T-helper 2 cell treated with Interferon-gamma antibody and Interleukin-4, amounts not matched to agents 100 ng/mL and 5 ng/mL, for 36 hours (primary cell): Measurements from ENCODE around the gene GLIS1. TPM values are rescaled to one million over a fixed set of nuclear protein-coding genes. Genes with fewer than 3 reads are reported as not detected.

Source experiments
- intact Hi-C: fragments of 100-400 bp; cut with micrococcal nuclease; formaldehyde crosslinking; loops from one replicate; pipeline ENCODE4 v1.15.1; 2023
- total RNA-seq: library from RNA; stranded (reverse); gene quantifications from 2 replicates; pipeline ENCODE4 v1.2.3, GENCODE V29; 2022

GLIS1 gene
- total RNA-seq, 1 donor from 2014 or later = not detected

DNA sequence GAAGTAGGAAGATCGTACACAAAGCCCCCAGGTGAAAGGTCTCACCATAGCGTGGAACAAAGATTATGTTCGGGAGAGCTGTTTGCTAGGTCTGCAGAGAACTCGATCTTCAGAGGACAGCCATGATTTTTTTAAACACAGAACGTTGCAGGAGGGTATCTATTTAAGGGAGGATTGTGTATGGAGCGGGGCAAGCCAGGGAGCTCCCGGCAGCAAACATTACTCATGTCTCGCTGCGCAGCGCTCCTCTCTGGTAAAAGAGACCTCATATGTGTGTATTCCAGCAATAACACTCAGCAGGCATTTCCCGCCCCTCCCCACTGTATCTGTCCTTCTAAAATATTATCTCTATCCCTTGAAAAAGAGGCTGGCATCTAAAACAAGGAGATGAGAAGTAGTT is 2.7 kb downstream of the GLIS1 start:
- intact Hi-C loops = no loop called here

DNA sequence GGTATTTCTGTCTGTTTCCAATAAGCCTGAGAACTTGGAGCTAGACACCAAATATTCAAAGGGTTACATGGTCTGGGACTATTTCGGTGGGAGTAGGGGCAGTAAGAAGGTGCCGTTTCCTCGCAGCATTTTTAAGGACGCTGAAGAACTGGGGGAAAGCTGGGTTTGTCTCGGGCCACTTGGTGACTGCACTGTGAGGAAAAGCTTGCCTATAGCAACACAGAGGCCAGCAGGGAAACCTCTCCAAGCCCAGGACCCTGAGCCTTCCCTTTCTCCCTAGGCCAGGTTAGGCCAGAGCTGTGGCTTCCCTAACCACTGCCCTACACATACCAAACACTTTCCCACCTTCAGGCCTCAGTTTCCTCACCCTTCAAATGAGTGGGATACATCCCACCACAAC is 3.3 kb downstream of the GLIS1 start:
- intact Hi-C loops = no loop called here

DNA sequence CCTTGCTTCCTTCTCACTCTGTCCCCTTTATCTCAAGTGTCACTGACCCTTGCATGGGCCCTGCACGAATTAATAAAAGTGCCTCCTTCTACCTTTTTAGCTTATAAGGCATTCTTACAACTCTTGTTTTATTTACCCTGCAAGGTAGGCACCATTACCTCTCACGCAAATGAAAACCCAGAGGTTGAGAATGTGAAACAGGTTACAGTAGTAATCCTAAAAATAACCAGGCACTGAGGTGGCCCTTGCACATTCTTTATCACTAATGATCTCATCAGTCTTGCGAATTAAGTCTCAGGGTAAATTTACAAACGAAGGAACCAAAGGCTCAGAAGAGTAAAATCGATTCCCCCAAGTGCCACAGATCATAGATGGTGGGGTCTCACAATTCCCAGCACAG is 3.7 kb downstream of the GLIS1 start:
- intact Hi-C loops = no loop called here

DNA sequence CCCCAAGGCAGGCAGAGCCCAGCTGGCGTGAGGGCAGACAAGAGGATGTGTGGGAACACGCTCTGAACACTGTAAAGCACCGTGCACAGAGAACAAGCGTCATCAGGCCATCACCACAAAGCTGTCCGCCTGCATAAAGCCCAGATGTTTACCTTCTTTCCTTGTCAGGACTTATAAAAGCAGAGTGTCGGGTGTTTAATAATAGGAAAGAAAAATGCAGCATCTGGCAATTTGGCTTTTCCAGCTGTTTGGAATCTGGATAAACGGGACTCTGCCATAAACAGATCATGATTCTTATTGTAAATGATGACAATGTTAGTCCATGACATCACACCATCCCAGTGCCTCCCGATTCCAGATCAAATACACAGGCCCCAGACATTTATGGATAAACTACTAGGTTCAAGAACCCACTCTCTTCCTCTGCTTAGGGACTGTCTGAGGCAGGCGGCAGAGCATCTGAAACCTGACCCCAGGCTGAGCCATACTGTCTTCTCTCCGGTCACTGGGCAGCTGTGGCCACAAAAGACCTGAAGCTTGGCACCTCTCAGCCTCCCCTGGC is 4.2 kb downstream of the GLIS1 start:
- intact Hi-C loops = no loop called here

DNA sequence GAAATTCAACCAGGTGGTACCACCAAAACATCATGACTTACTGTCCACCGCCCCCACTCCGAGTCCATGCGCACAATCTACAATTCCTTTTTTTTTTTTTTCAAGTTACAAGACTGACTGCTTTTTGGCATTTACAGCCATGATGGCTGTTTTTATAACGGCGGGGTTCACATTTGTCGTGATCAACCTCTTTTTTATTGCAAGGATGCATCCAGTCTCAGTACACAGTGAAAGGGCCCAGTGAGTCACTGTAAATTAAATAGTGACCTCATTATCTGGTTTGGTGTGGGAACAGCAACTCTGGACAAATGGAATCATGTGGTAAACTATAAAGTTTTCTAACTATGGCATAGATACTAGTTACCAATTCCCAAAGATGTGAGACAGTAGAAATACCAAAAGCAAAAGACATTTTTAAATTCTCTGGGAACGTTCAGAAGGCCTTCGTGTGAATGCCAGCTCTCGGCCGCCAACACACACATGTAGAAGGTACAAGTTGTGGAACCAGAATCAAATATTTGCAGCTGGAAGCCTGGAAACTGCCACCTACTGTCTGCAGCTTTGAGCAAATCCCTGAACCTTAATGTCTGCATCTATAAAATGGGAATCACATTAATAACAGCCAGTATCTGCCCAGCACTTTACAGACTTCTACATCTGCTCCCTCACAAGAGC is 4.9 kb downstream of the GLIS1 start:
- intact Hi-C loops = no loop called here

DNA sequence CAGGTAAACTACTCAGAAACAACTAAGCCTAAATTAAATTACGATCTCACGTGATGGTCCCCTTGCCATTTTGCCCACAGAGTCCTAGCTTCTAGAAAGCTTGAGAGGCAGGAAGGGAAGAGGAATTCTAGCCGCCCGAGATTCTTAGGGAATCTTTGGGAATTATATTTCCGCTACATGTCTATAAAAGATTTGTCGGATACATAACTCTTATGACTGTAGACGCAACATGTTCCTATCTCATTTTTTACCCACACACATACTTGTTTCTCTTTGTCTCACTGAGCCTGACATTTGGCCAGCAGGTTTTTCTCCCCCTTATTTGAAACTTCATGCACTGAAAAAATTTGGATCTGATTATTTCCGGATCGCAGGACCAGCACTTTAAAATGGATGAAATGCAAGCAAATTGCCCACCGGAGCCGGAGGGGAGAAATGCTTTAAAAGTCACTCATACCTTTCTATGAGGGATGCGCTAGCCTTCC is 5.5 kb downstream of the GLIS1 start:
- intact Hi-C loops = no loop called here

DNA sequence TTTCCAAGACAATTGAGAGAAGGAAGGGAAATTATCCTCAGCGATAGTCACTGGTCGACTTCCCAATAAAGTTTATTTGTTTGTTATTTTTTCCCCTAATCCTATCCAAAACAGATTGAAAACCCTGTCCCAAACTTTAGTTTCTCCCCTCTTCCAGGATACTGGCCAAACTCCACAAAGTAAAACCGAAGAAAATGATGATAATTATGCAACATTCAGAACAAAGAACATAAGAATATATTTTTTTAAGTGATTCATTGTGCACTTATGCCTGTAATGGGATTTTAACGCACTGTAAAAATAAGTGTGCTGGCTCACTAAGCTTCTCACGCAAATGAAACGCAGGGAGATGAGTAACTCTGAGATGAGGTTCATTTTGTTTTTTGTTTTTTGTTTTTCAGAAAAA is 6.0 kb downstream of the GLIS1 start:
- intact Hi-C loops = no loop called here

DNA sequence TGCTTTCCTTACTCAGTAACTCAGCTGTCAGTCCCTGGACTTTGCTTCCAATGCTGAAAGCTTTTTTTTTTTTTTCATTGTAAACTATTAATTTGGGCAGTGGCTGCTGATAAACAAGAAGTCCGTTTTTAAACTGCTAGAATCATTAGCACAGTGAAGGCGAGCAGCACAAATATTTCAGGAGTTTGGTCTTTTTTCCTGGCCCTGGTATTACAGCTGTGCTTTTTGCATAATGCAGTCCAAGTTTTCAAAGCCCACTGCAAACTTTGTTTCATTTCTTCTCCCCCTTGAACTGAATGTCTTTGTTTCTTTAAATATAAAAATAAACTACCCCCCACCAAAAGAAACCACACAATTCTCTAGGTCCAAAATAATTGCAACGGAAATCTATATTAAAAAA is 6.6 kb downstream of the GLIS1 start:
- intact Hi-C loops = no loop called here

DNA sequence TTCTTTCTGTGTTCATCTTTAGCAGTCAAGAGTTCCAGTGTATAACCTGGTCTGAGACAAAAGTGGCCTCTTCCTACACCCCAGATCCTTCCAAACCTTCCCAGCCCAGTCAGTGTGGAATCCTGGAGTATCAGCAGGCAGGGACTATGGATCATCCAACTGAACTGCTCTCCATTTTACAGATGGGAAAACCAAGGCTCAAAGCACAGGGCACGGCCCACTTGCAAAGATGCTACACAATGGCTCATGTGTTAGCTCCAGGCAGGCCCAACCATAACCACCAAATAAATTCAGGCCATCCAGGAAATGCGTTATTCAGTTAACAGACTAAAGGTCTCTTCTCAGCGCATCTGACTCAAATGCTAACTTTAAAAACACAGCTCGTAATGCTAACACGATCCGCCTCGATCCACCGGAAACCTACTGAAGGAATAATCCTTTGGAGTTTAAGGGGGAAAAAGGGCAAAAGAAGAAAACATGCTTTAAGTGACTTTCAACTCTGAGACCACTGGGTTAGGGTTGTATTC is 7.1 kb downstream of the GLIS1 start:
- intact Hi-C loops = no loop called here

DNA sequence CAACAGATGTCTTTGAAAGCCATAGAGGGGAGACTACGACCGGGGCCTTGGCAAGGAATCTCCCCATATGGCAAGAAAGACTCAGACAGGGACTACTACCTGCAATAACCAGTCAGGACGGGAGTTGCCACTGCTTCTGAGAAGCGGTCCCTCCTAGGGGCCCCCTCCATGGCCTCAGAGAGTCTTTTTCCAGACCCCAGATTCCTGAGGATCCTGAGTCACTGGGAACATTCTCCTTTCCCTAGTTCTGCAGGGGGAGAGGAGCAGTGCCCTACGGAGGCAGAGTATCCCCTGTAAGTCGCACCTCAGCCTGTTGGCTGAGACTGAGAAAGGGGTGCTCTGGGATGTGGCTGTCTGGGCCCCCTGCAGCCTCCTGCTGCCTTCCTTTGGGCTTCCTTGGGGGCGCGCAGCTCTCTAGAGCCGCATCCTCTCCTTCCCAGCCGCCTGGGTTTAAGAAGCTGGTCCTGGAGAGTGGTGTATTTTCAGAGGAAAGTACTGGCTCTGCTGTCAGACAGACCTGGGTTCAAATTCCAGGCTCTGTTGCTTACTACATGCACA is 7.8 kb downstream of the GLIS1 start:
- intact Hi-C loops = no loop called here

DNA sequence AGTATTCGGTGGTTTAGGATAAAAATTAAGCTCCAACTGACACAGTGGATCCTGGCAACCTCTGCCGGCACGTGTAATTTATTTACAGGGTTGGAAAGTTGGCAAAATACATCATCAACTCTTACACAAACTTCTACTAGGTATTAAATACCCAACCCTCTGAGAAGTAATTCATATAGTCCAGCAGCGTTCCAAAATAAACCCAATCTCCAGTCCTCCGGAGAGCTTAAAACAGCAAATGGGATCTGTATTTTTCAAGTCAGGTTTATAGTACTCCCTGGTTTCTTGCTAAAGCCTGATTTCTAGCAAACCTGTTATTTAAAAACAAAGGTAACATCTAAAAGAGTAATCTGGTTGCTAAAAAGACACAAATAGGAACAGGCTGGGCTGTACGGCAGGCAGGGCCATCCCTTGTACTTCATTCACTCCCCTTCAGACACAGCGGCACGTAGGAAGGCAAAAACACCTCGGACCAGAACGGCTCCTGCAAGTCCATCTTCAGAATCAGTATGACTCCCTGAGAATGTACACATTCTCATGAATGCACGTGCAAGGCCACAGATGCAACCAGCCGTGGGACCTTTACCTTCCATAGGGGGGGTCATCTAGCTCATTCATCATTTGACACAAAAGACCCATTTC is 8.6 kb downstream of the GLIS1 start:
- intact Hi-C loops = no loop called here

DNA sequence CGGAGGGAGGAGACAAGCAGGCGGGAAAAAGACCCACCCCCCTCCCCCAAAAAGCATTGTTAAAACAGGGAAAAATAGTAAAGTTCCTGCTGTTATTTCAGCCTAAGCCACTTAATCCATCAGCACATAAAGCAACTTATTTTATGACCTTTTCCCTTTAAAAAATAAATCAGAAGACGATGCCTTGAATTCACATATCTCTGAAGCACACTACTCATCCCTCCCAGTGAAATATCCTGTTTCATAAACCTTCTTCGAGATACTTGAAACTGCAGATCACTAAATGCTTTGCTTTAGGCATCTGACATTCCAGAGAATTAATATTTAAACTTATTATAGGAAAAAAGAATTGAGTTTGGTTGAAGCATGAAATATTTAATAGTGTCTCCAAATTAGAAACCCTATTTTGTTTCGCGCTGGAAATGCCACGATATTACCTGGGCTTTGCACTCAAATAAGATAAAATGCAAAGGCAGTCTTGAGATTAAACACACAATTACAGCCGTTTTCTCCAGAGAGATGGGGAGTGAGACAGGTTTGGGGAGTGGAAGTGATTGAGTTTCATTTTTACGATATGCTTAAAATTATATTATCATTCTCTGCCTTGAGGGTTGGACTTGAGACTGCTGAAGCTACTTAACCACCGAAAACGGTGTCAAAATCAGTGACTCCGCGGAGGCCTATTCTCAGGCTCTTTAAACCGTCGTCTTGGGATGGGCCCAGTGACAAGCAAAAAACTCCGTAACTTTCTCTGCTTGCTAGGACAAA is 9.3 kb downstream of the GLIS1 start:
- intact Hi-C loops = no loop called here

DNA sequence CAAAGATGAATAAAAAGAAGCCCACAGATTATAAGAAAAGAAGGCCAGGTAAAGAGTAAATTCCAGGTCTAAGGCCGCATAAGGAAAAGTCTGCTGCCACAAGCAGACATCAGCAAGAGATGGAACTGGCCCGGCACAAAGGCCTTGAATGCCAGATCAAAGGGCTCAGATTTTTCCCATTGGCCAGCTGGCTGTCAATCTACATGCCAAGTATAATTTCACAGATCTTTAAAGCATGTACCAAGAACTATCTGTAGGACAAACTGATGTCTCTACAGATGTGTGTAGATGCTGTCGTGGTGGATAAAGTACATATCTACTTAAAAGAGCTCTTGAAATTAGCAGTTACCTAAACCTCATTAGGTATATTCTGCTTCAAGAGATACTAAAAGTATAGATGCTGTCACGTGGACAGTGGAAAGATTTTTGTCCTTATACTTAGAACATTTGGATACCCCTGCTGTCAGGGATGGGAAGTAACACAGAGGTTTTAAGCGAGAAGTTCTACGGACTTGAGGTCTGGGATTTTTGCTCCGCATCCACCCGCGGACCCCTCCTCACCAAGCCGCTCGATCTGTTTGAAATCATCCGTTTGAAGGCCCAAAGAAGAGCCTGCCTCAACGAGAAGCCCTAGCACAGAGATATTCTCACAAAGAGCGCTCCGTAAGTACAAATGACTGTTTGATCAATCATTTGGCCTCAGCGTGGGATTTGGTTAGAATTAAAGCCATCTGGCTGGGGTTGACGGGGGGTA is 10.1 kb downstream of the GLIS1 start:
- intact Hi-C loops = no loop called here

DNA sequence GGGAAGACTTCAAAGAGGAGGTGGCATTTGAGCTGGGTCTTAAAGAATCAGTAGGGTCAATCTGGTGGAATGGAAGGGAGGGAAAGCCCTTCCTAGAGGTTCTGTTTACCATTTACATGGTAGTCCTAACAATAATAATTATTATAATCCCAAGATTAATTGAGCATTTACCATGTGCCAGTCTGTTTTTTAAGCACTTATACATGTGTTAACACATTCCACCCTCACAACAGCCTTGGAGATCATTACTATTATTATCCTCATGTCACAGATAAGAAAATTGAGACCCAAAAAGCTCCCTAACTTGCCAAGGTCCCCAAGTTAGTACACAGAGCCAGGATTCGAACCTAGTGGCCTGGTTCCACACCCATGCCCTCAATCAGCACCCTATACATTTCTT is 10.8 kb downstream of the GLIS1 start:
- intact Hi-C loops = no loop called here

DNA sequence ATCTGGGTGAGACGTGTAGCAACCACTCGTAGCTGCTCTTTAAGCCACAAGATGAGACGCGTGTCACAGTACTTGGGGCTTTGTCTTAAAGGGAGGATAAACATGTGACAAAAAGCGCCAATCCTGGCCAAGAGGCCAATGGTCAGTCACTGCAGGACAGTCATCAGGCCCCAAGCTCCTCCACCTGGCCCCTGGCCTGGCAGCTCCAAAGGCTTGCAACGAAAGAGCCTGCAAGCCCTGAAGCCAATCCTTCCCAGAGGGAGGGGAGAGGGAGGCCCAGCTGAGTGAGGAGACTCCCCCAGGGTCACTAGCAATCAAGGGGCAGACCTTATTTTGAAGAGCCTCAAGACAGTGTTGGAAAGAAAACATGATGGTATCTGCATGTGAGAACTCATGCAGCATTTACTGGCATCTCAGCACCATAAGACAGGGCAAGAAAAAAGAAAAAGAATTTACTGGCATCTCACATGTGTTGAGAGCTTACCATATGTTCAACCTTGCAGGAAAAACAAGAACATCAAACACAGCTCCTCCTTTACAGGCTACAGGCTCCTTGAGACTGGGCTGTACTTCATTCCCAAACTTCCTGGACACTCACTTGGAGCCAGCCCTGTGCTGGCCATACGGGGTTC is 11.4 kb downstream of the GLIS1 start:
- intact Hi-C loops = no loop called here

DNA sequence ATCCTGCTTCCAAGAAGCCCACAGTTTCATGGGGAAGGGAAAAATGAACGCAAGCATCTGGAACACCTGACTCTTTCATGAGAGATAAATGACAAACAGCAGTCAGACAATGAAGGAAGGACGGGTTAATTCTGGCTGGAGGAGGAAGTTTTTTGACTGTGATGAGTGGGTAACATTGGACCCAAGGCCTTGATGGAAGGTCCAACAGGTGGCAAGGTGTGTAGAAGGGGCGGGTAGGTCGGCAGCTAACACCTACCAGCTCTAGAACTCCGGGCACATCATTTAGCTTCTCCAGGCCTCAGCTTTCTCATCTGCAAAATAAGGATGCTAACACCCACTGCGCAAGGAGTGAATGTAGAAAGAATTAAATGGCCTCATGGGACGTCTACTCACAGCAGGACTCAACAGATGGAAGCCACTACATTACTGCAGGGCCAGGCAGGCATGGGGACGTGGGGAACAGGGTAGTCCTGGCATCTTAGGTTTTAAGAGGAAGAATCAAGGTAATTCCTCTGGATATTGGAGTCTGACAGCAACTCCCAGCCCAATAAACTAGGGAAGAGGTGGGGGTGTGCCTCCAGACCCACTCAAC is 12.9 kb downstream of the GLIS1 start:
- intact Hi-C loops = no loop called here

DNA sequence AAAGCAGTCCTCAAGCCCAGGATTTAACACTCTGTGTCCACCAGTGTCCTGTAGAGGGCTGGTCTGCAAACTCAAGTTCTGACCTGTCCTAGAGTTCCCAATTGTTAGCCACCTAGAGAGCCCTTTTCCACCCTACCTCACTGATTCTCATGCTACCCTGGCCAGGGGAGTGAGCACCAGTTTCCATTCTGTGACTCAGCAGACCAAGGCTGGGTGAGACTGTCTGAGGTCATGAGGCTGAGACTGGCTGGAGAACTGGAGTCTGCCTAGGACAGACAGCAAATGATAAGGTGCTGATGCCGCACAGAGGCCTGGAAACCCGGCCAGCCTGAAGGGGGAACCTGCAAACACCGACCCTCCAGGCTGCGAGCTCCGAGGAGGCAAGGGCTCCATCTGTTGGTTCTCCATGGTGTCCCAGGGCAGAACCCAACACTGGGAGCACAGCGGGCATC is 13.7 kb downstream of the GLIS1 start:
- intact Hi-C loops = no loop called here

DNA sequence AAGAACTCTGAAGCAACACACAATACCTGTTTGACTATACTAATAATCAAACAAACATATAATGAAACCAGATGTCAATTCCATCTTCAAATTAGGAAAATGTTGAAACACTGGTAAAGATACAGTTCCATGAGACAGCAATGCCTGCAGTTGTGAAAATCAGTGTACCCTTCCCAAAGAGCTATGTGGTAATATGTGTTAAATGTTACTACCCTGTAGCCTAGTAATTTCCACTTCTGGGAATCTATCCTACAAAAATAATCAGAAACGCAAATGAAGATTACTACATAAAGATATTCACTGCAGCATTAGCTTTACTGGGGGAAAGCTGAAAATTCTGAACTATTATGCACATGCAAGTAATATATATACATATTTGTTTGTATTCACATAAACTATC is 16.9 kb downstream of the GLIS1 start:
- intact Hi-C loops = no loop called here

DNA sequence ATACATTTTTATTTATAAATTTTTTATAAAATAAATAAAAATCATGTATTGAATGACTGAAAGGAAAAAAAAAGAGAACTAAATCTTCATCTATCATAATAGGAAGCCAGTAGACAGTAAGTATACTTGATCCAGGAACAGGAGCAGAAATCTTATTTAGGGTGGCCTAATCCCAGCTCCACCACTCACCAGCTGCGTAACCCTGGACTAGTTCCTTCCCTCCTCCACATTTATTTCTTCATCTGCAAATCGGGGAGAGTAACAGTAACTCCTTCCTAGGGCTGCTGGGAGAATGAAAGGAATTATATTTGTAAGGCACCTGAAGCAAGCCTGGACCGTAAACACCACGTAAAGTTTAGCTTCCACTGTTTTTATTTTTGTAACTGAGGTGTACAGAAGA is 17.9 kb downstream of the GLIS1 start:
- intact Hi-C loops = no loop called here

DNA sequence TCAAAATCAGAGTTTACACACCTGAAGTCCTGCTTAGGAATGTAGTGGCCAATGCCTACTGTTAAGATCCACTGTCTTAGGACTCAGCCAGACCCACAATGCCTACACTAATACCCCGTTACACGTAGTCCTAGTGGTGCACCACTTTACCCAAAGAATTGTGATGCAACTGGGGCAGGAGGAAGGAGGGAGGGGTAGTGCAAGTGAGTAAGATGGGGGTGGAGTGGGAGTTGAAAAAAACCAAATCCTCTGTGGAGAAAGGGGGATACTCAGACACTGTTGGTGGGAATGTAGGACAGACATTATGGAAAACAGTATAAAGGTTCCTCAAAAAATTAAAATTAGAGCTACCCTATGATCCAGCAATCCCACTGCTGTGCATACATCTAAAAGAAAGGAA is 19.5 kb downstream of the GLIS1 start:
- intact Hi-C loops = no loop called here
